ENCODE data around the gene NLRP5.
A peak's percentile ranks its signal among the peaks of the same experiment; 100 is the strongest.

The NLRP5 gene

DNA sequence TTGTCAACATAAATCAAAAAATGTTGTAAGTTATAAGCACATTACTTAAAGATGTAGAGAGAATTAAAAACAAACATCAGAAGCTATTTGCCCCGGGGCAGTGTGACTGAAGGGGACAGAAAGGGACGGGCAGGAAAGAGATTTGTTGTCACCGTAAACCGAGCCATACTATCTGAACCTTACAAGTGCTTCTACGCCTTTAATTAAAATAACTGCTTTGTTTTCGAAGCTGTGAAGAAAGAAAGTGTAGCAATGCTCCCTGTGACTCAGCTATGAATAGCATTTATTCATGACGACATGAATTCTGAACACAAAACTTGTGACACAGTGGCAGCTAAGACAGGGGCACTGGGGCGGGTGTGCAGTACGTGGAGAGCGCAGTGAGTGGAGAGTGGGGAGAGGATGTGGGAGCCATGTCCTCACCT, 104.5 kb downstream of the NLRP5 start:
- peaks cover 78% of the 10 kb centered on the region for H3K36me3 ChIP-seq
- no peaks in the 10 kb centered on the region for H3K27me3 ChIP-seq
- no peaks in the 10 kb centered on the region for H3K4me1 ChIP-seq (ENCODE audit: control insufficient read depth in 1 of 2, insufficient read depth in 1 of 2, low read depth in 1 of 2, low read length in 1 of 2)
- H3K4me3 ChIP-seq (ENCODE audit: low read depth in 1 of 2, low read length in 1 of 2): no peak overlapping the region
- TF ChIP-seq, protein P1, sequence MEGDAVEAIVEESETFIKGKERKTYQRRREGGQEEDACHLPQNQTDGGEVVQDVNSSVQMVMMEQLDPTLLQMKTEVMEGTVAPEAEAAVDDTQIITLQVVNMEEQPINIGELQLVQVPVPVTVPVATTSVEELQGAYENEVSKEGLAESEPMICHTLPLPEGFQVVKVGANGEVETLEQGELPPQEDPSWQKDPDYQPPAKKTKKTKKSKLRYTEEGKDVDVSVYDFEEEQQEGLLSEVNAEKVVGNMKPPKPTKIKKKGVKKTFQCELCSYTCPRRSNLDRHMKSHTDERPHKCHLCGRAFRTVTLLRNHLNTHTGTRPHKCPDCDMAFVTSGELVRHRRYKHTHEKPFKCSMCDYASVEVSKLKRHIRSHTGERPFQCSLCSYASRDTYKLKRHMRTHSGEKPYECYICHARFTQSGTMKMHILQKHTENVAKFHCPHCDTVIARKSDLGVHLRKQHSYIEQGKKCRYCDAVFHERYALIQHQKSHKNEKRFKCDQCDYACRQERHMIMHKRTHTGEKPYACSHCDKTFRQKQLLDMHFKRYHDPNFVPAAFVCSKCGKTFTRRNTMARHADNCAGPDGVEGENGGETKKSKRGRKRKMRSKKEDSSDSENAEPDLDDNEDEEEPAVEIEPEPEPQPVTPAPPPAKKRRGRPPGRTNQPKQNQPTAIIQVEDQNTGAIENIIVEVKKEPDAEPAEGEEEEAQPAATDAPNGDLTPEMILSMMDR (IDR thresholded peaks at IDR 0.05): no peak
- H3K27ac ChIP-seq: peak overlapping the region; percentile 20
- no peaks in the 10 kb centered on the region for H3K9me3 ChIP-seq

GRCh38 chr19:56091751-56092546, 105.4 kb downstream of the NLRP5 start:
- Histone ChIP-seq H3K4me1 (ENCODE audit: control insufficient read depth in 1 of 2, insufficient read depth in 1 of 2, low read depth in 1 of 2, low read length in 1 of 2) (no peaks in the 10 kb centered on the region), H3K36me3 (peaks cover 75% of the 10 kb centered on the region), H3K27ac (peak overlapping the region; percentile 20), H3K4me3 (ENCODE audit: low read depth in 1 of 2, low read length in 1 of 2) (no peak overlapping the region), H3K27me3 (no peaks in the 10 kb centered on the region), H3K9me3 (no peaks in the 10 kb centered on the region)
- TF ChIP-seq, protein P1 (IDR thresholded peaks at IDR 0.05): no peak

- Histone ChIP-seq H3K4me3 (ENCODE audit: low read depth in 1 of 2, low read length in 1 of 2) (no peak overlapping the region), H3K4me1 (ENCODE audit: control insufficient read depth in 1 of 2, insufficient read depth in 1 of 2, low read depth in 1 of 2, low read length in 1 of 2) (no peaks in the 10 kb centered on the region), H3K27me3 (no peaks in the 10 kb centered on the region), H3K27ac (no peak overlapping the region), H3K36me3 (peaks cover 75% of the 10 kb centered on the region), H3K9me3 (no peaks in the 10 kb centered on the region)
- TF ChIP-seq, protein P1 (IDR thresholded peaks at IDR 0.05): no peak
These were observed 106.4 kb downstream of the NLRP5 start for GRCh38 chr19:56092685-56093631.

DNA sequence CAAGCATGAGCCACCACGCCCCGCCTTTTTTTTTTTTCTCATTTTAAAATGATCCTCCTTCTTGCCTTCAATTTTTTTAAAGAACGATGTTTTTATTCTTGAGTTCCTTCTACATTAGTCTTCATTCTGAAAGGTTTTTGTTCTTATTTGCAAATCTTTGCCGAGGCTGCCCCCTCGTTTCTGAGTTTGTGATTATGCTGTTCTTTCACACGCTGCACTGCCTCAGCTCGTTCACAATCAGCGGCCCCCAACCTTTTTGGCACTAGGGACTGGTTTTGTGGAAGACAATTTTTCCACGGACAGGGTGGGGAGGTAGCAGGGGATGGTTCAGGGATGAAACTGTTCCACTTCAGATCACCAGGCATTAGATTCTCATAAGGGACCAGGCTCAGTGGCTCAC, 107.9 kb downstream of the NLRP5 start:
- Histone ChIP-seq H3K4me3 (ENCODE audit: low read depth in 1 of 2, low read length in 1 of 2) (no peak overlapping the region), H3K36me3 (peaks cover 75% of the 10 kb centered on the region), H3K27ac (no peak overlapping the region), H3K9me3 (no peaks in the 10 kb centered on the region), H3K4me1 (ENCODE audit: control insufficient read depth in 1 of 2, insufficient read depth in 1 of 2, low read depth in 1 of 2, low read length in 1 of 2) (no peaks in the 10 kb centered on the region), H3K27me3 (no peaks in the 10 kb centered on the region)
- TF ChIP-seq, protein P1 (IDR thresholded peaks at IDR 0.05): no peak

DNA sequence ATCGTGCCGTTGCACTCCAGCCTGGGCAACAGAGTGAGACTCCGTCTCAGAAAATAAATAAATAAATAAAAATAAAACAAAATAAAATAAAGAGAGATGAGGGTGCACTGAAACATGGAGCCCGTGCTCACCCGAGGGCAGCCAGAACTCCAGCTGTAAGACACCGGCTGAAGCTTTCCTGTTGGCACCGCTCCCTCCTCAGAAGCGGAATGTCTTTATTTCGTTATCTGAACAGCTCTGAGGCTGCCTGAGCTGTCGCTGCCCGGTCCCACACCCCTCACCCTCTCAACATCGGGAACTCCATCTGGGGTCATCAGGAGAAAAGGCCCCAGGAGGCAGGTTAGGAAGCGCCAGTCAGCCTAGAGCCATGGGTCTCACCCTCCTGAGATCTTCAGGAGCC, 110.1 kb downstream of the NLRP5 start:
- Histone ChIP-seq H3K4me1 (ENCODE audit: control insufficient read depth in 1 of 2, insufficient read depth in 1 of 2, low read depth in 1 of 2, low read length in 1 of 2) (no peaks in the 10 kb centered on the region), H3K36me3 (peaks cover 74% of the 10 kb centered on the region)

More for the DNA sequence above, 110.1 kb downstream of the NLRP5 start:
- Histone ChIP-seq H3K4me3 (ENCODE audit: low read depth in 1 of 2, low read length in 1 of 2) (no peak overlapping the region), H3K9me3 (no peaks in the 10 kb centered on the region), H3K27ac (no peak overlapping the region), H3K27me3 (no peaks in the 10 kb centered on the region)
- TF ChIP-seq, protein P1 (IDR thresholded peaks at IDR 0.05): no peak
